CD4-positive, alpha-beta T cell treated with Interleukin-15 for 4 hours (primary cell): ENCODE results near the gene ZNF578.
A peak's percentile ranks its signal among the peaks of the same experiment; 100 is the strongest.
"Not testable (repeated sequence)": the region's sequence is repeated elsewhere in the genome, so short reads cannot be mapped to it uniquely, and the experiment has no call there.

Source experiments
- DNase-seq: peaks from one replicate; pipeline ENCODE4 v3.0.0-alpha.2; 2020; ENCODE audit warnings: low spot score

The ZNF578 gene

GRCh38 chr19:52453324-52454094 lies at the start of gene ZNF578:
Gene ZNF578 (plus strand): TSS chr19:52453553. CDS start chr19:52501846, 48,293 bp downstream.
- DNase-seq = peak; percentile 62

GRCh38 chr19:52410276-52410675 lies 43.1 kb upstream of the ZNF578 start:
- no peak for DNase-seq

- DNase-seq = no peak
Measured at GRCh38 chr19:52415711-52416110, 37.6 kb upstream of the ZNF578 start.

GRCh38 chr19:52428937-52429336 lies 24.4 kb upstream of the ZNF578 start, which contains the start of gene ZNF534:
Gene ZNF534 (plus strand): TSS chr19:52429148. CDS start chr19:52431475, 2,327 bp downstream.
- DNase-seq = no peak

- DNase-seq = no peak
Measured at GRCh38 chr19:52442179-52442578, 11.2 kb upstream of the ZNF578 start.

- DNase-seq = no peak
Measured at GRCh38 chr19:52444506-52444905, 8.8 kb upstream of the ZNF578 start.

- no peak for DNase-seq
Measured at GRCh38 chr19:52451241-52451640, 2.1 kb upstream of the ZNF578 start.

- DNase-seq = no peak
Measured at GRCh38 chr19:52464798-52465470, 11.6 kb downstream of the ZNF578 start.

- DNase-seq = no peak
Measured at GRCh38 chr19:52473655-52474350, 20.4 kb downstream of the ZNF578 start.

- no peak for DNase-seq
Measured at GRCh38 chr19:52474351-52475127, 21.2 kb downstream of the ZNF578 start.

GRCh38 chr19:52484111-52484743 lies 30.9 kb downstream of the ZNF578 start:
- not testable (repeated sequence) for DNase-seq

GRCh38 chr19:52485064-52485463 lies 31.7 kb downstream of the ZNF578 start:
- not testable (repeated sequence) for DNase-seq

- not testable (repeated sequence) for DNase-seq
Measured at GRCh38 chr19:52485561-52486240, 32.3 kb downstream of the ZNF578 start.

GRCh38 chr19:52492201-52492993 lies 39.0 kb downstream of the ZNF578 start:
- DNase-seq = no peak

- no peak for DNase-seq
Measured at GRCh38 chr19:52492994-52493470, 39.7 kb downstream of the ZNF578 start.

- no peak for DNase-seq
Measured at GRCh38 chr19:52494518-52494917, 41.2 kb downstream of the ZNF578 start.

- DNase-seq = no peak
Measured at GRCh38 chr19:52498571-52498970, 45.2 kb downstream of the ZNF578 start.

GRCh38 chr19:52500474-52500873 lies 47.1 kb downstream of the ZNF578 start:
- DNase-seq = not testable (repeated sequence)

- DNase-seq = not testable (repeated sequence)
Measured at GRCh38 chr19:52500991-52501390, 47.6 kb downstream of the ZNF578 start.

GRCh38 chr19:52507266-52507665 lies 53.9 kb downstream of the ZNF578 start:
- DNase-seq = no peak
